Lung microvascular endothelial cell (primary cell): Measurements from ENCODE around the gene CTNNB1. TPM values are rescaled to one million over a fixed set of nuclear protein-coding genes. Genes with fewer than 3 reads are reported as not detected.
"Not testable (repeated sequence)": the region's sequence is repeated elsewhere in the genome, so short reads cannot be mapped to it uniquely, and the experiment has no call there.

ENCODE experiments used
- DNase-seq, 2 donors: peaks; one replicate each; pipeline versions ENCODE4 v3.0.0 to v3.0.0-alpha.2; 2010; ENCODE audit warnings: low read depth in 2 of 2
- total RNA-seq: library from RNA; depleted of rRNA; stranded (reverse); fragments of >200 nt; gene quantifications from 2 replicates; pipeline ENCODE4 v1.2.1, GENCODE V29; 2014

Gene CTNNB1
- total RNA-seq, 1 donor from 2014 or later = 2,001 TPM

GRCh38 chr3:41251593-41251992 lies 52.3 kb downstream of the CTNNB1 start:
- no peak for DNase-seq

- no peak for DNase-seq
Measured at GRCh38 chr3:41258239-41258800, 59.0 kb downstream of the CTNNB1 start.

GRCh38 chr3:41259449-41260062 lies 60.3 kb downstream of the CTNNB1 start:
- DNase-seq = no peak

- DNase-seq = no peak
Measured at GRCh38 chr3:41260063-41260450, 60.8 kb downstream of the CTNNB1 start.

- peak in 1 of 2 donors; percentile 58 for DNase-seq
Measured at GRCh38 chr3:41265011-41265545, 65.8 kb downstream of the CTNNB1 start.

- peak; percentile 22 to 80 for DNase-seq
Measured at GRCh38 chr3:41265823-41266273, 66.5 kb downstream of the CTNNB1 start.

- DNase-seq = peak in 1 of 2 donors; percentile 77
Measured at GRCh38 chr3:41267975-41268640, 68.8 kb downstream of the CTNNB1 start.

- DNase-seq = no peak
Measured at GRCh38 chr3:41272667-41273066, 73.4 kb downstream of the CTNNB1 start.

- no peak for DNase-seq
Measured at GRCh38 chr3:41274944-41275668, 75.8 kb downstream of the CTNNB1 start.

DNA sequence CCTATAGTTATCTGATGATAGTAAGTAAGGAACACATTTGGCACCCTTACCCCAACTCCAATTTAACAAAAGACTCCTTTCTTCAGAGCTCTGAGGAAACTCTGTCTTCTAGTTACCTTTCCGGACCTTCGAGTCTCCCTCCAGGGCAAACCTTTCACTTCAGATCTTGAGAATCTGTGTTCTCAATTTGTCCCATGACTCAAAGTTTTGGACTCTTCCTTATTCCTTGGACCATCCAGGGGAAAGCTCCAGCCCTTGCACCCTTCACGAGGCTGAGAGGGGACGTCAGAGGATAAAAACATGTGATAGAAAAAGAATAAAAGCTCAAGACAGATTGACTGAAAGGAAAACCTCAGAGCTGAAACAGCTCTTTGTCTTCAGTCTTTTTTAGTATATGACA lies 76.9 kb downstream of the CTNNB1 start:
- no peak for DNase-seq

- DNase-seq = no peak
Measured at GRCh38 chr3:41277790-41278465, 78.6 kb downstream of the CTNNB1 start.

DNA sequence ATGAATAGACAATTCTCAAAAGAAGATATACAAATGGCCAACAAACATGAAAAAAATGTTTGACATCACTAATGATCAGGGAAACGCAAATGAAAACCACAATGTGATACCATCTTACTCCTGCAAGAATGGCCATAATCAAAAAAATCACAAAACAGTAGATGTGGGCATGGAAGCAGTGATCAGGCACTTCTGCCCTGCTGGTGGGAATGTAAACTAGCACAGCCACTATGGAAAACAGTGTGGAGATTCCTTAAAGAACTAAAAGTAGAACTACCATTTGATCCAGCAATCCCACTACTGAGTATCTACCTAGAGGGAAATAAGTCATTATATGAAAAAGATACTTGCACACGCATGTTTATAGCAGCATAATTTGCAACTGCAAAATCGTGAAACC lies 85.6 kb downstream of the CTNNB1 start:
- not testable (repeated sequence) for DNase-seq

DNA sequence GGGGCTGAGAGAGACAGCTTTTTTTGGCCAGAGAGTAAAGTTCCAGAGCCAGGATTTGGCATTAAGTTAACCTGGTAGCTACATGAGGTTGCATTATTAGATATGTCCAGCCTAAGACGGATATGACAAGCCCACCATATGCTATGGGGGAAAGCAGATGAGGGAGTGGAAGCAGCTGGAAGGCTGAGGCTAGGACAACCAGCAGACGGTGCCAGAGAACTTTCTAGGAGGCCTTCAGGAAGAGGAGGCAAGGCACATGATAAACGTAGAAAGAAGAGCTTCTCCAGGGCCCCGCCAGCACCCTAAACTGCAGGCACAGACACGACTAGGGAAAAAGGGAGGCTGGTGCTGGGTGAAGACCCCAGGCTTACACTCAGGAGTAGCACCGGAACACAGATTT lies 87.0 kb downstream of the CTNNB1 start:
- no peak for DNase-seq

DNA sequence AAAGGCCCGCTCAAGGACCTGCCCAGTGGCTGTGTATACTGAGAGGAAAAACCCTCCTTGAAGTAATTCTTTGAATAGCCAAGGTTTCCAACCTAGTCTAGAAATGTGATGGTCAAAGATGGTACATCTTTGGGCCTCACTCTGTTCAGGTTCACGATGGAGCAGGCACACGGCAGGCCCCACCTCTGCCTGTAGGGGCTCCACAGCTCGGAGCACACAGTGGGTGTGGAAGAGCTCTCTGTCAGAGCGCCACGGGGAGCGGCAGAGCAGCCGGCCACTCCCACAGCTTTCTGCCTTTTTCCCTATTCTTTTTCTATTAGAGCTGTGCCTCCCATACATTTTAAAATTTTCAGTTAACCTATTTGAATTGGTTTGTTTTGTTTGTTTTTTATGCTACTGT lies 89.5 kb downstream of the CTNNB1 start:
- no peak for DNase-seq
